Measurements from ENCODE around the gene NSUN4.

The NSUN4 gene

GRCh38 chr1:46408356-46409062 is 67.9 kb downstream of the NSUN4 start:
- no peak for DNase-seq

DNA sequence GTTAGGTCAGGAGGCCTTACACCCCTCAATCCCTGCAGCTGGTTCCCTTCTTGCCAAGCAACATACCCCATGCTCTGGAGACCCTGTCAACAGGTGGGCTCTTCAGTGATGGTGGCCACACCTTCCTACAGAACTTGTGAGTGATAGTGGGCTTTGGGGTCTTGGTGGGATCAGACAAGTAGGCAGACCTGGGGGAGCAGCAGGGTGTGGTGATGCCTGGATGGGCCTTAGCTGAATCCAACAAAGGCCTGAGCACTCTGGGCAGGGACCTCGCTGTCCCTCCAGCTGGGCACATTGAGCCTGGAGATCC is 68.4 kb downstream of the NSUN4 start:
- no peak for DNase-seq

- no peak for DNase-seq
Measured at GRCh38 chr1:46410156-46411009, 69.8 kb downstream of the NSUN4 start.

GRCh38 chr1:46411010-46411405 is 70.4 kb downstream of the NSUN4 start:
- DNase-seq: no peak
